ENCODE data around the gene KRT40. TPM values are rescaled to one million over a fixed set of nuclear protein-coding genes. Genes with fewer than 3 reads are reported as not detected.

The KRT40 gene
- total and polyA plus RNA-seq, 2 donors (not counting 3 experiments of a cell fraction or from before 2014, with no cell fraction given) = not detected

GRCh38 chr17:41018541-41018940, 34.4 kb upstream of the KRT40 start:
- Histone ChIP-seq H3K27me3 (ENCODE audit: control insufficient read depth in 2 of 2, insufficient read depth in 2 of 2, low read length in 2 of 2) (no peaks in the 10 kb centered on the region), H3K36me3 (ENCODE audit: control insufficient read depth in 2 of 2, extremely low read depth in 1 of 2, insufficient read depth in 2 of 2, low read length in 2 of 2) (no peaks in the 10 kb centered on the region), H3K79me2 (ENCODE audit: control insufficient read depth, insufficient read depth, low read length) (no peaks in the 10 kb centered on the region), H3K9me3 (replicated peaks; ENCODE audit: control insufficient read depth, insufficient read depth, low read length) (no peaks in the 10 kb centered on the region), H2AFZ (ENCODE audit: low read depth, low read length) (no peak overlapping the region), H3K4me2 (ENCODE audit: insufficient read depth, low read length) (no peak overlapping the region), H3K9me1 (replicated peaks; ENCODE audit: control insufficient read depth, extremely low read depth, insufficient read depth, low read length) (no peaks in the 10 kb centered on the region), H3K4me3 (replicated peaks in 1 of 3; ENCODE audit: insufficient read depth in 1 of 3, low read depth in 1 of 3, low read length in 3 of 3) (no peak overlapping the region), H3K9ac (replicated peaks; ENCODE audit: extremely low read depth, insufficient read depth, low read length) (no peak overlapping the region), H3K4me1 (ENCODE audit: control insufficient read depth, extremely low read depth, insufficient read depth, low read length) (no peaks in the 10 kb centered on the region), H3K27ac (ENCODE audit: insufficient read depth, low read depth, low read length) (no peak overlapping the region), H4K20me1 (replicated peaks; ENCODE audit: control insufficient read depth, extremely low read depth, insufficient read depth, low read length) (no peaks in the 10 kb centered on the region)
- BruUV-seq (replicated peaks) = no TSS peak
- TF ChIP-seq MYC (IDR thresholded peaks at IDR 0.05; ENCODE audit: low read depth, low read length) (no peak), FOS (IDR thresholded peaks at IDR 0.05; ENCODE audit: borderline replicate concordance, insufficient read depth, low read length) (no peak), GATA2 (IDR thresholded peaks at IDR 0.05; ENCODE audit: insufficient read depth, insufficient read length, low read depth, low read length) (no peak), POLR2A (IDR thresholded peaks at IDR 0.05; ENCODE audit: low read depth, low read length) (no peak), JUN (IDR thresholded peaks at IDR 0.05; ENCODE audit: borderline replicate concordance, insufficient read depth, insufficient read length, low read depth) (no peak), EZH2 (IDR thresholded peaks at IDR 0.05; ENCODE audit: borderline replicate concordance, low read depth, low read length, severe bottlenecking) (no peak), POLR2AphosphoS5 (IDR thresholded peaks at IDR 0.05; ENCODE audit: insufficient read depth, low read depth, low read length) (no peak)
- TF ChIP-seq, protein P1, sequence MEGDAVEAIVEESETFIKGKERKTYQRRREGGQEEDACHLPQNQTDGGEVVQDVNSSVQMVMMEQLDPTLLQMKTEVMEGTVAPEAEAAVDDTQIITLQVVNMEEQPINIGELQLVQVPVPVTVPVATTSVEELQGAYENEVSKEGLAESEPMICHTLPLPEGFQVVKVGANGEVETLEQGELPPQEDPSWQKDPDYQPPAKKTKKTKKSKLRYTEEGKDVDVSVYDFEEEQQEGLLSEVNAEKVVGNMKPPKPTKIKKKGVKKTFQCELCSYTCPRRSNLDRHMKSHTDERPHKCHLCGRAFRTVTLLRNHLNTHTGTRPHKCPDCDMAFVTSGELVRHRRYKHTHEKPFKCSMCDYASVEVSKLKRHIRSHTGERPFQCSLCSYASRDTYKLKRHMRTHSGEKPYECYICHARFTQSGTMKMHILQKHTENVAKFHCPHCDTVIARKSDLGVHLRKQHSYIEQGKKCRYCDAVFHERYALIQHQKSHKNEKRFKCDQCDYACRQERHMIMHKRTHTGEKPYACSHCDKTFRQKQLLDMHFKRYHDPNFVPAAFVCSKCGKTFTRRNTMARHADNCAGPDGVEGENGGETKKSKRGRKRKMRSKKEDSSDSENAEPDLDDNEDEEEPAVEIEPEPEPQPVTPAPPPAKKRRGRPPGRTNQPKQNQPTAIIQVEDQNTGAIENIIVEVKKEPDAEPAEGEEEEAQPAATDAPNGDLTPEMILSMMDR (IDR thresholded peaks at IDR 0.05; ENCODE audit: extremely low read depth in 1 of 2, insufficient read depth in 1 of 2, low read depth in 1 of 2, low read length in 2 of 2) = no peak
- TF ChIP-seq, protein P2, sequence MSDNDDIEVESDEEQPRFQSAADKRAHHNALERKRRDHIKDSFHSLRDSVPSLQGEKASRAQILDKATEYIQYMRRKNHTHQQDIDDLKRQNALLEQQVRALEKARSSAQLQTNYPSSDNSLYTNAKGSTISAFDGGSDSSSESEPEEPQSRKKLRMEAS (IDR thresholded peaks at IDR 0.05; ENCODE audit: insufficient read depth, insufficient read length) = no peak
- FAIRE-seq (no peak), DNase-seq (ENCODE audit: low read depth, low spot score) (no peak)
- POLR2A ChIA-PET = no interaction called here
- CTCF ChIA-PET = interaction anchor here (1.5 kb wide), 2 partner anchors 10 to 304 kb away, joined by 3 to 4 read pairs; no protein-coding TSS in a partner anchor
- intact Hi-C loops (cut with micrococcal nuclease) (no loop called here), dilution Hi-C loops (cut with MboI; ENCODE audit: extremely low pct_ligation_motif_present, low sequenced_read_pairs) (no loop called here)
